ENCODE data around the gene CITED1.
"Not testable (repeated sequence)": the region's sequence is repeated elsewhere in the genome, so short reads cannot be mapped to it uniquely, and the experiment has no call there.

The CITED1 gene, protein sequence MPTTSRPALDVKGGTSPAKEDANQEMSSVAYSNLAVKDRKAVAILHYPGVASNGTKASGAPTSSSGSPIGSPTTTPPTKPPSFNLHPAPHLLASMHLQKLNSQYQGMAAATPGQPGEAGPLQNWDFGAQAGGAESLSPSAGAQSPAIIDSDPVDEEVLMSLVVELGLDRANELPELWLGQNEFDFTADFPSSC

GRCh38 chrX:72305286-72306084 is at the start of gene CITED1:
CITED1 (minus strand) TSS chrX:72305914; CDS start chrX:72302869, 3,045 bp downstream.
- no peak for DNase-seq

- no peak for DNase-seq
Observed at GRCh38 chrX:72352786-72353185, 47.1 kb upstream of the CITED1 start.

GRCh38 chrX:72351606-72352334 is 46.1 kb upstream of the CITED1 start:
- DNase-seq: no peak

- DNase-seq: no peak
Observed at GRCh38 chrX:72349190-72349589, 43.5 kb upstream of the CITED1 start.

DNA sequence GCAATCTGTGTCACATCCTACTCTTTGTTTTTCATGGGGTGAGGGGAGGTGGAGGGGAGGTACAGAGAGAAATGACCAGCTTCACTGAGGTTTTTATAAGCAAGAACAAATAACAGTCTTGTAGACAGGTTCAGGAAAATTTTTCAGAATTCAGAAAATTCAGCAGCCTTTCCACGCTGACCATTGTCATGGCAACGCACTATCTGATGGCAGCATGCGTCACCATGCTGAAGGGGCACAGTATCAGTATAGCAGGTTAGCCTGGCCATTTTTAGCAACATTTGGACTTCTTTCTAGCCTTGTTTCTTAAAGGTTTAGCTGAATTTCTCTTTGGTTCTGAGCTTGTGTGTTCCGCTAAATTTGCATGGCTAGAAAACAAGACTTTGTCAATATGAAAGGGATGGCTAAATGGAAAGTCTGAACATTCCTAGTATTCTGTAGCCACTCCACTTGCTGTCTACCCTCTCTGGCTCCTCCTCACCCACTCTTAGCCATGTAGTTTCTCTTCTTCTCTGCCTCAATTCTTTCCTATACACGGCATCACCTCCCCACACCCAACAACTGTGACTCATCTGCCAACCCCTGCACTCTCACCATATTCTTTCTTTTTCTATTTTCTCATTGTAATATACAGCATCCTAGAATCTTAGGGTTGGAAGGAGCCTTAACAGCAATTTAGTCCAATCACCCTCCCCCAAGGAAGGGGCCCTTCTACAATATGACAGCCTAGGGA is 42.7 kb upstream of the CITED1 start:
- DNase-seq: no peak

DNA sequence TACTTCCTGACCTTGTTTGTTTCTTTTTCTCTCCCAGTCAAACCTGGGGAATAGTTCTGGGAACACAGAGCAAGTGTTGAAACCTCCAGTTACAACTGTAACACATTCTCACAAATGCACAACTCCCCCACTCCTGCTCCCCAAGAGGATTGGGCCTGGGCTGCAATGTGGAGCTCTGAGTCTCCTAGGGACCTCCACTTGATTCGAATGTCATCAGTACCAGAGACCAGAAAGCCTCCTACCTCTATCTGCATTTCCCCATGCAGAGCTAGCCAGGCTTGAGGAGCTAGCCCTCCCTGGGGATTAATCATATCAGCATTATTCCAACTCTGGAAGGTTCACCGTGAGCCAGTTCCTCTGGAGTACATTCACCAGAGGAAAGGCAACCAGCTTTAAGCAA is 41.7 kb upstream of the CITED1 start:
- no peak for DNase-seq

DNA sequence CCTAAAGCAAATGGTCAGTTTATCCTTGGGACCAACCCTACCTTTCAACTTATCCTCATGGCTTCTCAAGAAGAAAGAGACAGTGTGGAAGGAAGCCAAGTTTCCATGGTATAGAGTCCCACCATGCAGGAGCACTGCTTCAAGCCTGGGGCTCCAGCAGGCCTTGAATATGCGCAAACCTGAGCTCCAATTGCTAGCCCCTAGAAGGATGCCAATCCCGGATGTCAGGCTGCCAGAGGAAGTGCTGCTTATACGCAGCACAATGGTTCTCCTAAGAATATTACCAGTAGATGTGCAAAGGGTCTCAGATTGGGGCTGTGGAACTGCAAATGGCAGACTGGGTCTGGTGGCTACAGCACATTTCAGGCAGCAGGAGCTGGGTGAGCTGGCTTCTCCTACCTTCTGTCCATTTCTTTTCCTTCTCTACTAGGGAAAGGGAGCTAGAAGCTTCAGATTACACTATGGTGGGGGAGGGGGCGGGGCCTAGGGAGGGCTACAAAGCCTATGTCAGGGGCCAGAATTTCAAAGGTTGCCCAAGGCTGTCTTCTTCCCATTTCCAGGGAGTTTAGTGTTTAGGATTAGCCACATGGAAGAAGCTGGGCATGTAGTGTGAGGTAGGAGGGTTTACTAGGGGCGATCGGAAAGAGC is 40.7 kb upstream of the CITED1 start:
- no peak for DNase-seq

GRCh38 chrX:72340626-72341025 is 34.9 kb upstream of the CITED1 start:
- DNase-seq: no peak

GRCh38 chrX:72340041-72340440 is 34.3 kb upstream of the CITED1 start:
- no peak for DNase-seq

DNA sequence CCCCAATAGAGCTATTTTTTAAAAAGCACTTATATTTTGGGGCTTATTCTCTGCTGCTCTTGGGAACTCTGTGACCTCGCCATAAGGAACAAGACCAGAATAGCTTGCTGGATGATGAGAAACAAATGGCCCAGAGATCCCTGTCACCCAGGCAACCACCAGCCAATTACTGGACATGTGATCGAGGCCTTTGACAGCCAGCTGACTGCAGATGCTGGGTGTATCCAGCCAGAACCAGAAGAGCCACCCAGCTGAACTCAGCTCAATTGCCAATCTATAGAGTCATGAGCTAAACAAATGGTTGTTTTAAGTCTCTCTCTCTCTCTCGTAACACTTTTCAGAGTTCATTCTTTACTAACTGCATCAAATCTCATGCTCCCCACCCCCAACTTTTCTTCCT is 24.4 kb upstream of the CITED1 start:
- DNase-seq: no peak

DNA sequence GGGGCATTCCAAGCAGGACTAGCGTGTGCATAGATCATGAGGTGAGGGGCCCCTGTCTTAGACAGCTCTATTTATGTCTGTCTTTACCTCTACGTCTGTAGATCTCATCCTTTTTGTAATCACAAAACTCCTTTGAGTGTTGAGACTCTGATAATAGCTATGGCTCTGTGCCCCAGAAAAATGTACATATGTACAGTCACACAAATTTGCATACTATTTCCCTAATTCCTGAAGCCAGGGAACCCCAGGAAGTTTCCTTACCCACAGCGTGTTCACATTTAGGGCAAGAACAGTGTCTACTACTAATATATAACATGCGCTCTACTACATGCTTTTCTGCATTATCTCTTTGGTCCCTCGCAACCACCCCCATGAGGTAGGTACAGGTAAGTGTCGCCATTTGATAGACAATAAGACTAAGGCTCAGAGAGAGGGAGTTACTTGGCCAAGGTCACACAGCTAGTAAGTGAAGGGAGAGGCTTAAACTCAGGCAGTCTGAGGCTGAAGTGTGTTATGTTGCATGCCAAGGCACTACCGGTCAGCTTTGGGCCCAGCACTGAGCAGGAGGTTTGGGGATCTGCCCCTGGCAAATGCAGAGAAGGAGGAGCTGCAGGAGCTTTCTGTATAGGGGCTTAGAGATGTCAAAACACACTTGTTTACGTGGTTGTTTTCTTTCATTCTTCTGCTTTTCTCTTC is 21.0 kb upstream of the CITED1 start:
- no peak for DNase-seq

DNA sequence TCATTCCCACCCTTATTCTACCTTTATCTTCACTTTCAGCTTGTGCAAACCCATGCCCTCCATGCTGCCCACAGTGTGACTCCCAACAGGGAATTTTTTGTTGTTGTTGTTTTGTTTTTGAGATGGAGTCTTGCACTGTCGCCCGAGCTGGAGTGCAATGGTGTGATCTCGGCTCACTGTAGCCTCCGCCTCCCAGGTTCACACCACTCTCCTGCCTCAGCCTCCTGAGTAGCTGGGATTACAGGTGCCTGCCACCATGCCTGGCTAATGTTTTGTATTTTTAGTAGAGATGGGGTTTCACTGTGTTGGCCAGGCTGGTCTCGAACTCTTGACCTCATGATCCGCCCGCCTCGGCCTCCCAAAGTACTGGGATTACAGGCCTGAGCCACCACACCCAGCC is 13.9 kb upstream of the CITED1 start:
- not testable (repeated sequence) for DNase-seq

DNA sequence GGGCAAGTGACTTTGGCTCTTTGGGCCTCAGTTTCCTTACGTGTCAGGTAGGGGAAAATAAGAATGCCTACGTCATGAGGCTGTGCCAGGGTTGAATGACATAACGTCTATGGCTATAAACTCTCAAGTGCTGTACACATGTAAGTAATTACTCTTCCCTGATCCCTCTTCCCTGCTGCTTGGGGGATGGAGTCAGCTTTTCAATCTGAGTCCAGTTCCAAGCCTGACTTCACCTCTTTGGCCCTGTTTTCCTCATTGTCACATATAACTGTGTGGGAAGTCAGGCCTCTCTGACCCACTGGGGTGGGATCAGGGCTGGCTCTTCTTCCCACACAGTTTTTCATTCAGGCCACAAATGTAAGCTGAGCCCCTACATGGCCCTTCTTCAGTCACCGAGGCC is 11.4 kb upstream of the CITED1 start:
- DNase-seq: no peak

- DNase-seq: no peak
Observed at GRCh38 chrX:72316408-72317110, 10.8 kb upstream of the CITED1 start.

- no peak for DNase-seq
Observed at GRCh38 chrX:72314881-72315280, 9.2 kb upstream of the CITED1 start.

DNA sequence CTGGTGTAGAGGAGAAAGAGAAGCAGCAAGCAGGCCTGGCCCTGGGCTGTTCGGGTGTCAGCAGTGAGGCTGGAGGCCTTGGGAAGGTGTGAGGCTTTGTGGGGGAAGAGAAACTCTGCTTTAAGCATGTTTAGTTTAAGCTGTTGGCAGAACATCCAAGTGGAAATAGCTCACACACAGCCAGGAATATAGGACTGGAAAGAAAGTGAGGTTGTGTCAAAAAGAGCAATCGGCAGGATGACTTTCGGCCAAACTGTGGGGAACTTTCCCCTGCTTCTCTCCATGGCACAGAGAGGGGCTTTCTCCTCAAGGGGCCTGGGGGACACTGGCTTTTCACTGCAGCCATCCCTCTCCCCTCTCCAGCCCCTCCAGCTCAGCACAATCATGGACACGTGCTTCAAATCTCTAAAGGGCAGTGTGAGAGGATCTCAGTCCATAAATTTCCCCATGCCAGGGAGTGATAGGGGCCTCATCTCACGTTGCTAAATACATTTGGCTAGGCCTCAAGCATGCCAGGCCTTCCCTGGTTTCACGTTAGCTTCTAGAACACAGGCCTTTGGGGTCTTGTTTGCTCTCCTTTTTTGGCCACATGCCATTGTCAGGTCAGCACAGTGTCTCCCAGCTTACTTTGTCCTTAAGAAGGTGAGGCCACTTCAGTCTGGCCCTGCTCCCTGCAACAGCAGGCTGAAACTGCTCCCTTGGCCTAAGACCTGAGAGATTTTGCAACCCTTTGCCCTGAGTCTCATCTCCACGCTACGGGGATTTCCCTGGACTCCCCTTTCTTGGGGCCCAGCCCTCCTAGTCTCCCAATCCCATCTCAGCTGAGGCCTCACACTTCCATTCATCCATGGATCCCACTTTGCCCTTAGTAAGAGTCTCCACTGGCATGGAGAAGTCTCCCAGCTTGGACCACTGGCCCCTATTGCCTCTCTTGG is 8.3 kb upstream of the CITED1 start:
- no peak for DNase-seq

DNA sequence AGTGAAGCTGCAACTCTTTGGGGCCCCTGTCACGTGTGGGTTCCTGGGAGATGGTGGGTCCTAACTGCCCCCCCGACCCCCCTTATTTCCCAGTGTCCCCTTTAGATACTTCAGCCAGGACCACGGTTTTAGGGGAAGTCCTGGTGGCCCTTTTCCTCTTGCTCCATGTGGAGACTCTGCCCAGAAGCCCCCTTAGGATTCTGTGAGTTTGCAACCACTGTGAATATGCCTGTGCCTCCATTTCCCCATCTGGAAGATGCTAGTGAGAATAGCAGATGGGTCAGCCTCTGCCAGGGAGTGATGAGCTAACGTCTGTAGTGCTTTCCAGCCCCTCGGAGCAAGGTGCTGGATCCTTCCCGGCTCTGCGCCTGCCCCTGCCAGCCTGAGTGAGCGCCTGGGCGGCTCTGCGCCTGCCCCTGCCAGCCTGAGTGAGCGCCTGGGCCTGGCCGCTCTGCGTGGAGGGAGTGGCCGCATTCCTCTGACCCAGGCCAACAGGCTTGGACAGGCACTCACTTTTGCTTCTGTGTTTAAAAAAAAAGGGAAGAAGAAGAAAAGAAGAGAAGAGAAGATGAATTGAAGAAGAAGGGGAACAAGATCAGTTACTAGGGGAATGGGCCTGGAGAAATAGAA is 6.7 kb upstream of the CITED1 start:
- DNase-seq: no peak

- no peak for DNase-seq
Observed at GRCh38 chrX:72309297-72310071, 3.8 kb upstream of the CITED1 start.
